K562 (cell line): ENCODE data around the gene HS3ST5. TPM values are rescaled to one million over a fixed set of nuclear protein-coding genes. Genes with fewer than 3 reads are reported as not detected.

Experiments
- ATAC-seq: fragments of 200-7000 bp; cut with Tn5 transposase; 3 replicates; pipeline ENCODE4 v1.9.1; 2020; ENCODE audit warnings: moderate library complexity
- BruUV-seq: library from RNA; stranded (reverse); fragments of 400-500 nt; replicated peaks from 2 replicates; lab custom pipeline; 2021; lab: Mats Ljungman, UMichigan
- CTCF ChIA-PET: fragments of 300-600 bp; formaldehyde crosslinking; extraction: SDS; loops from one replicate; lab custom pipeline; 2021; ENCODE audit warnings: low intra/inter-chr PET ratio; lab: Yijun Ruan, JAX
- POLR2A ChIA-PET: fragments of 300-600, 350-650 bp; sonication (Branson Sonifier 250); formaldehyde crosslinking; extraction: SDS; loops from one replicate; lab custom pipeline; 2021; ENCODE audit warnings: antibody characterized with exemption, inconsistent platforms; lab: Yijun Ruan, JAX
- DNase-seq, 4 experiments: peaks; one replicate each; pipeline versions ENCODE4 v3.0.0 to v3.0.0-alpha.2; 2011 to 2018; ENCODE audit warnings: low spot score in 3 of 4, mixed read lengths in 3 of 4; ENCODE audit errors: extremely low read depth in 1 of 4
- FAIRE-seq: peaks from 2 replicates; lab custom pipeline; 2011; peaks lifted over from hg19 to GRCh38; lab: Jason Lieb, UNC
- H2AFZ ChIP-seq: 2 replicates; pipeline ENCODE4 v1.6.0; 2011; ENCODE audit warnings: low read depth, low read length, control low read depth, inconsistent platforms
- H3K27ac ChIP-seq: fragments of 200-600 bp; 3 replicates; pipeline ENCODE4 v1.8.0; 2011; ENCODE audit warnings: low read depth, mild to moderate bottlenecking, control low read depth, inconsistent platforms, low read length, moderate library complexity, mixed read lengths; ENCODE audit errors: extremely low read depth
- H3K27me3 ChIP-seq, 2 experiments: fragments of 300-600 bp in 1 of 2; 2 replicates in 1 of 2; 3 replicates in 1 of 2; pipeline versions ENCODE4 v1.6.0 to v1.8.0; 2011; ENCODE audit warnings: inconsistent platforms in 2 of 2, low read length in 2 of 2, mild to moderate bottlenecking in 1 of 2, mixed read lengths in 1 of 2, moderate library complexity in 1 of 2; ENCODE audit not compliant: control insufficient read depth in 2 of 2, insufficient read depth in 2 of 2
- H3K36me3 ChIP-seq: fragments of 300-600 bp; 3 replicates; pipeline ENCODE4 v1.8.0; 2011; ENCODE audit warnings: mild to moderate bottlenecking, low read length, inconsistent platforms; ENCODE audit not compliant: control insufficient read depth, insufficient read depth
- H3K4me1 ChIP-seq, 2 experiments: fragments of 200-600 bp in 1 of 2; replicated peaks in 1 of 2; 2 replicates in 1 of 2; 3 replicates in 1 of 2; pipeline versions ENCODE4 v1.5.1 to v1.8.0; 2011; ENCODE audit warnings: inconsistent platforms in 2 of 2, low read length in 2 of 2, mild to moderate bottlenecking in 1 of 2, mixed read lengths in 1 of 2, moderate library complexity in 1 of 2; ENCODE audit not compliant: control insufficient read depth in 2 of 2, insufficient read depth in 2 of 2
- H3K4me2 ChIP-seq: 2 replicates; pipeline ENCODE4 v1.6.1; 2011; ENCODE audit warnings: low read length, control low read depth, inconsistent platforms, mixed read lengths; ENCODE audit not compliant: insufficient read depth
- H3K4me3 ChIP-seq: fragments of 200-600 bp; sonication (generic), shearing (Covaris generic); 2 replicates; pipeline ENCODE4 v1.5.1; 2016; ENCODE audit warnings: control low read depth, inconsistent platforms
- H3K79me2 ChIP-seq: fragments of 200-600 bp; 3 replicates; pipeline ENCODE4 v1.8.0; 2011; ENCODE audit warnings: low read length, inconsistent platforms; ENCODE audit not compliant: control insufficient read depth, insufficient read depth
- H3K9ac ChIP-seq, 2 experiments: 2 replicates each; pipeline versions ENCODE4 v1.6.0 to v1.6.1; 2011; ENCODE audit warnings: low read depth in 2 of 2, low read length in 2 of 2, control low read depth in 1 of 2, inconsistent platforms in 1 of 2, mild to moderate bottlenecking in 1 of 2, mixed read lengths in 1 of 2; ENCODE audit not compliant: insufficient read depth in 1 of 2
- H3K9me1 ChIP-seq: one replicate; pipeline ENCODE4 v1.6.0; 2011; ENCODE audit warnings: inconsistent platforms, mild to moderate bottlenecking, low read length, moderate library complexity; ENCODE audit not compliant: control insufficient read depth, insufficient read depth
- H3K9me3 ChIP-seq: replicated peaks from 2 replicates; pipeline ENCODE4 v1.5.1; 2011; ENCODE audit warnings: low read depth, low read length, inconsistent platforms; ENCODE audit not compliant: control insufficient read depth, insufficient read depth
- H4K20me1 ChIP-seq: replicated peaks from 2 replicates; pipeline ENCODE4 v1.6.1; 2011; ENCODE audit warnings: low read length, inconsistent platforms, mixed read lengths; ENCODE audit not compliant: control insufficient read depth, insufficient read depth
- MYBL2 ChIP-seq, 2 experiments: fragments of 450-650 bp in 1 of 2; sonication (generic) in 1 of 2; formaldehyde crosslinking in 1 of 2; IDR thresholded peaks; 2 replicates each; pipeline versions ENCODE4 v1.6.1 to v1.8.1; 2017 to 2022; ENCODE audit warnings: borderline replicate concordance in 1 of 2, inconsistent platforms in 1 of 2, low read depth in 1 of 2, mild to moderate bottlenecking in 1 of 2, missing genetic modification reagents in 1 of 2, moderate library complexity in 1 of 2
- TEAD4 ChIP-seq, 2 experiments: sonication (generic) in 1 of 2; formaldehyde crosslinking in 1 of 2; IDR thresholded peaks; 2 replicates each; pipeline versions ENCODE4 v1.6.1 to v1.8.0; 2012 to 2022; ENCODE audit warnings: borderline replicate concordance in 1 of 2, inconsistent platforms in 1 of 2, low read length in 1 of 2, mild to moderate bottlenecking in 1 of 2, missing genetic modification reagents in 1 of 2
- ZNF707 ChIP-seq: fragments of 250-450 bp; sonication (Bioruptor Pico); conservative IDR thresholded peaks from 2 replicates; pipeline ENCODE4 v1.8.0; 2022; ENCODE audit warnings: inconsistent platforms, mild to moderate bottlenecking, moderate library complexity
- ZSCAN32 ChIP-seq: fragments of 450-650 bp; formaldehyde crosslinking; IDR thresholded peaks from 2 replicates; pipeline ENCODE4 v1.4.0; 2020; ENCODE audit warnings: mild to moderate bottlenecking, moderate library complexity
- WGBS: fragments of 100-300 bp; shearing (Covaris generic); methylation state at CpG from one replicate; pipeline ENCODE4 v1.1.6; 2016; ENCODE audit warnings: low coverage, mixed read lengths; ENCODE audit not compliant: insufficient coverage; ENCODE audit errors: missing lambda C conversion rate; 5-methylcytosine and 5-hydroxymethylcytosine counted together
- in situ Hi-C: fragments of 300-500 bp; cut with MboI; formaldehyde crosslinking; loops from 4 replicates; pipeline ENCODE4 v1.15.0; 2018; ENCODE audit warnings: inconsistent platforms, mixed read lengths
- intact Hi-C: fragments of 100-400 bp; cut with micrococcal nuclease; formaldehyde crosslinking; loops from 2 replicates; pipeline ENCODE4 v1.14.2; 2022
- polyA plus RNA-seq, 8 experiments: library from polyadenylated mRNA; depleted of rRNA in 4 of 8; stranded (reverse) in 5 of 8; unstranded in 3 of 8; fragments of >200 nt; fragmentation: Nextera tagmentation in 2 of 8; fragmentation: Illumina TruSeq in 1 of 8; extraction: Ambion mirVana in 2 of 8; extraction: Trizol in 1 of 8; gene quantifications; 2 replicates each; pipeline versions ENCODE4 v1.2.1 to v1.2.3, GENCODE V29; 2011 to 2014; ENCODE audit warnings: inconsistent platforms in 1 of 8, missing spikeins in 1 of 8
- total RNA-seq, 7 experiments: library from RNA; depleted of rRNA in 6 of 7; stranded (reverse); fragments of >200 nt in 6 of 7; fragmentation: Illumina TruSeq in 2 of 7; extraction: Trizol in 2 of 7; gene quantifications; 2 replicates each; pipeline versions ENCODE4 v1.2.1 to v1.2.3, GENCODE V29; 2011 to 2021; ENCODE audit warnings: low replicate concordance in 1 of 7
- TF ChIP-seq, protein P1 (sequence below): fragments of 450-650 bp; IDR thresholded peaks from 2 replicates; pipeline ENCODE4 v1.6.1; 2018; ENCODE audit warnings: mild to moderate bottlenecking, low read depth; ENCODE audit not compliant: partially characterized antibody
- TF ChIP-seq, protein P2 (sequence below), 2 experiments: fragments of 450-650 bp; IDR thresholded peaks; 2 replicates each; pipeline ENCODE4 v1.6.1; 2016
- TF ChIP-seq, protein P3 (sequence below): fragments of 450-650 bp; formaldehyde crosslinking; IDR thresholded peaks from 2 replicates; pipeline ENCODE4 v1.4.0; 2020; ENCODE audit warnings: mild to moderate bottlenecking
- TF ChIP-seq, protein P4 (sequence below), 2 experiments: fragments of 450-650 bp; IDR thresholded peaks; 2 replicates each; pipeline ENCODE4 v1.6.1; 2018; ENCODE audit warnings: mild to moderate bottlenecking in 2 of 2, low read depth in 1 of 2; ENCODE audit not compliant: partially characterized antibody in 2 of 2

The HS3ST5 gene
- total and polyA plus RNA-seq, 9 of the 15 experiments (the other 6 are each of a cell fraction or from before 2014, with no cell fraction given) = not detected

DNA sequence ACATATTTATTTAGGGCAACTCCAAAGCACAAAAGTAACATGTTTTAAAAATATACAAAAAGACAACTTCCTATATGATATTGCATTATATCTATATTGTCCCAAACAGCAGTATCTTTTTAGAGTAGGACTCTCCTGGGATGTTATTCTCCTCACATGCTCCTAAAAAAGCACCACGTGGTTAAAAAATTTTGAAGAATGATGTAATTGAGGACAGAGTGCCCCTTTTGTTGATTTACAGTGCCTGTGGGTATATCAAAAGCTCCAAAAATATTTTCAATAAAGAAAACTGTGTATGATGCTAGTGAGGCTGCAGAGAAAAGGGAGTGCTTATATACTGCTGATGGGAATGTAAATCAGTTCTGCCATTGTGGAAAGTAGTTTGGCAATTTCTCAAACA lies 241.6 kb downstream of the HS3ST5 start:
- TF ChIP-seq, protein P1, sequence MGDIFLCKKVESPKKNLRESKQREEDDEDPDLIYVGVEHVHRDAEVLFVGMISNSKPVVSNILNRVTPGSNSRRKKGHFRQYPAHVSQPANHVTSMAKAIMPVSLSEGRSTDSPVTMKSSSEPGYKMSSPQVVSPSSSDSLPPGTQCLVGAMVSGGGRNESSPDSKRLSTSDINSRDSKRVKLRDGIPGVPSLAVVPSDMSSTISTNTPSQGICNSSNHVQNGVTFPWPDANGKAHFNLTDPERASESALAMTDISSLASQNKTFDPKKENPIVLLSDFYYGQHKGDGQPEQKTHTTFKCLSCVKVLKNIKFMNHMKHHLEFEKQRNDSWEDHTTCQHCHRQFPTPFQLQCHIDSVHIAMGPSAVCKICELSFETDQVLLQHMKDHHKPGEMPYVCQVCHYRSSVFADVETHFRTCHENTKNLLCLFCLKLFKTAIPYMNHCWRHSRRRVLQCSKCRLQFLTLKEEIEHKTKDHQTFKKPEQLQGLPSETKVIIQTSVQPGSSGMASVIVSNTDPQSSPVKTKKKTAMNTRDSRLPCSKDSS = no peak
- TF ChIP-seq ZNF707 (CRISPR knock-in tag) (no peak), MYBL2 (IDR thresholded peaks at IDR 0.05; ENCODE audit: low read depth) (no peak), MYBL2 (CRISPR knock-in tag; IDR thresholded peaks at IDR 0.05; ENCODE audit: borderline replicate concordance) (no peak), ZSCAN32 (CRISPR knock-in tag) (no peak), TEAD4 (IDR thresholded peaks at IDR 0.05; ENCODE audit: low read length) (no peak), TEAD4 (CRISPR knock-in tag; IDR thresholded peaks at IDR 0.05; ENCODE audit: borderline replicate concordance) (no peak)
- TF ChIP-seq, protein P2, sequence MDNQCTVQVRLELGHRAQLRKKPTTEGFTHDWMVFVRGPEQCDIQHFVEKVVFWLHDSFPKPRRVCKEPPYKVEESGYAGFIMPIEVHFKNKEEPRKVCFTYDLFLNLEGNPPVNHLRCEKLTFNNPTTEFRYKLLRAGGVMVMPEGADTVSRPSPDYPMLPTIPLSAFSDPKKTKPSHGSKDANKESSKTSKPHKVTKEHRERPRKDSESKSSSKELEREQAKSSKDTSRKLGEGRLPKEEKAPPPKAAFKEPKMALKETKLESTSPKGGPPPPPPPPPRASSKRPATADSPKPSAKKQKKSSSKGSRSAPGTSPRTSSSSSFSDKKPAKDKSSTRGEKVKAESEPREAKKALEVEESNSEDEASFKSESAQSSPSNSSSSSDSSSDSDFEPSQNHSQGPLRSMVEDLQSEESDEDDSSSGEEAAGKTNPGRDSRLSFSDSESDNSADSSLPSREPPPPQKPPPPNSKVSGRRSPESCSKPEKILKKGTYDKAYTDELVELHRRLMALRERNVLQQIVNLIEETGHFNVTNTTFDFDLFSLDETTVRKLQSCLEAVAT (IDR thresholded peaks at IDR 0.05) = no peak
- TF ChIP-seq, protein P3, sequence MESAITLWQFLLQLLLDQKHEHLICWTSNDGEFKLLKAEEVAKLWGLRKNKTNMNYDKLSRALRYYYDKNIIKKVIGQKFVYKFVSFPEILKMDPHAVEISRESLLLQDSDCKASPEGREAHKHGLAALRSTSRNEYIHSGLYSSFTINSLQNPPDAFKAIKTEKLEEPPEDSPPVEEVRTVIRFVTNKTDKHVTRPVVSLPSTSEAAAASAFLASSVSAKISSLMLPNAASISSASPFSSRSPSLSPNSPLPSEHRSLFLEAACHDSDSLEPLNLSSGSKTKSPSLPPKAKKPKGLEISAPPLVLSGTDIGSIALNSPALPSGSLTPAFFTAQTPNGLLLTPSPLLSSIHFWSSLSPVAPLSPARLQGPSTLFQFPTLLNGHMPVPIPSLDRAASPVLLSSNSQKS = no peak
- TF ChIP-seq, protein P4, sequence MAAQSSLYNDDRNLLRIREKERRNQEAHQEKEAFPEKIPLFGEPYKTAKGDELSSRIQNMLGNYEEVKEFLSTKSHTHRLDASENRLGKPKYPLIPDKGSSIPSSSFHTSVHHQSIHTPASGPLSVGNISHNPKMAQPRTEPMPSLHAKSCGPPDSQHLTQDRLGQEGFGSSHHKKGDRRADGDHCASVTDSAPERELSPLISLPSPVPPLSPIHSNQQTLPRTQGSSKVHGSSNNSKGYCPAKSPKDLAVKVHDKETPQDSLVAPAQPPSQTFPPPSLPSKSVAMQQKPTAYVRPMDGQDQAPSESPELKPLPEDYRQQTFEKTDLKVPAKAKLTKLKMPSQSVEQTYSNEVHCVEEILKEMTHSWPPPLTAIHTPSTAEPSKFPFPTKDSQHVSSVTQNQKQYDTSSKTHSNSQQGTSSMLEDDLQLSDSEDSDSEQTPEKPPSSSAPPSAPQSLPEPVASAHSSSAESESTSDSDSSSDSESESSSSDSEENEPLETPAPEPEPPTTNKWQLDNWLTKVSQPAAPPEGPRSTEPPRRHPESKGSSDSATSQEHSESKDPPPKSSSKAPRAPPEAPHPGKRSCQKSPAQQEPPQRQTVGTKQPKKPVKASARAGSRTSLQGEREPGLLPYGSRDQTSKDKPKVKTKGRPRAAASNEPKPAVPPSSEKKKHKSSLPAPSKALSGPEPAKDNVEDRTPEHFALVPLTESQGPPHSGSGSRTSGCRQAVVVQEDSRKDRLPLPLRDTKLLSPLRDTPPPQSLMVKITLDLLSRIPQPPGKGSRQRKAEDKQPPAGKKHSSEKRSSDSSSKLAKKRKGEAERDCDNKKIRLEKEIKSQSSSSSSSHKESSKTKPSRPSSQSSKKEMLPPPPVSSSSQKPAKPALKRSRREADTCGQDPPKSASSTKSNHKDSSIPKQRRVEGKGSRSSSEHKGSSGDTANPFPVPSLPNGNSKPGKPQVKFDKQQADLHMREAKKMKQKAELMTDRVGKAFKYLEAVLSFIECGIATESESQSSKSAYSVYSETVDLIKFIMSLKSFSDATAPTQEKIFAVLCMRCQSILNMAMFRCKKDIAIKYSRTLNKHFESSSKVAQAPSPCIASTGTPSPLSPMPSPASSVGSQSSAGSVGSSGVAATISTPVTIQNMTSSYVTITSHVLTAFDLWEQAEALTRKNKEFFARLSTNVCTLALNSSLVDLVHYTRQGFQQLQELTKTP (IDR thresholded peaks at IDR 0.05; ENCODE audit: low read depth in 1 of 2, partially characterized antibody in 2 of 2) = no peak
- POLR2A ChIA-PET = interaction anchor here (0.7 kb wide), 1 partner anchor 101 kb away, joined by 3 read pairs; no protein-coding TSS in a partner anchor

More for the DNA sequence above, 241.6 kb downstream of the HS3ST5 start:
- Histone ChIP-seq H3K27me3 (no peaks in the 10 kb centered on the region), H3K4me3 (no peak overlapping the region), H3K9ac (no peak overlapping the region), H3K9me1 (no peaks in the 10 kb centered on the region), H3K27ac (no peak overlapping the region), H3K4me2 (no peak overlapping the region), H3K79me2 (no peaks in the 10 kb centered on the region), H3K36me3 (no peaks in the 10 kb centered on the region), H3K9me3 (no peaks in the 10 kb centered on the region), H2AFZ (no peak overlapping the region), H3K4me1 (no peaks in the 10 kb centered on the region), H4K20me1 (no peaks in the 10 kb centered on the region)
- no TSS peak for BruUV-seq
- FAIRE-seq = no peak
- 0% methylated on average over 1 of the region's 1 CpG for WGBS
- CTCF ChIA-PET = no interaction called here
- ATAC-seq = no peak
- in situ Hi-C loops (no loop called here), intact Hi-C loops (no loop called here)
- no peak for DNase-seq
